ENCODE data around the gene VGLL4. TPM values are rescaled to one million over a fixed set of nuclear protein-coding genes. Genes with fewer than 3 reads are reported as not detected.
A peak's percentile ranks its signal among the peaks of the same experiment; 100 is the strongest.

Gene VGLL4
- total RNA-seq, 1 donor from 2014 or later = 94.2 TPM

DNA sequence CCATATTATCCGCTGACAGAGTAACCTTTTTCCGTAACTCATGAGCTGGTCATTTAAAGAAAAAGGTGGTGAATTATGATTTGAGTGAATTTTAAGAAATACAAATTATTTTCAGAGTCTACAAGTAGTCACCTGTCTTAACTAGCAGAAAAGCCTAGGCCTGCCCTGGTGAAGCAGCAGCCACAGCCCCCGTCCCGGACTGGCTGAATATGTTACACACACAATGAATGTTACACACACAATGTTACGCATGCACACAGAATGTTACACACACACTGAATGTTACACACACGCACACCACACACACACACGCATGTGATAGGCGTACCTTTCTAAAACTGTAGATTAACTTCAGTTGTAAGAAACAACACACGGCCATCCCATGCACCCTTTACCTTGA lies 77.8 kb downstream of the VGLL4 start:
- DNase-seq (ENCODE audit: low spot score) = no peak

DNA sequence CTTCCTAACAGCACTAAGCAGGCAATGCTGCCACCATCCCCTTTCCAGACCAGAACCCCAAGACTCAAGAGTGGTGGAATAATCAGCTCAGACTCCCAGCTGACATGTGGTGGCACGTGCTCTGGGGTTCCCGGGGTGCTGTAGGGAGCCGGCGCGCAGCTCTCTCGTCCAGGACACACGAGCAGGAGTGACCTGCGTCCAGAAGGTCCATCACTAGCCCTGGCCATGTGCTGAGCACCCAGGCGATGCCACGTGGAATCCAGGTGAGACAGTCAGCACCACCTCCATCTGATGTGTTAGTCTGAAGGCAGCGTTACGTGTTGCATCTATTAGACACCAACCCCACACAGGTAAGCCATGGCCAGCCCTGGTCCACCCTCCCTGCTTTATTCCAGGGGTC lies 78.2 kb downstream of the VGLL4 start:
- no peak for DNase-seq (ENCODE audit: low spot score)

- DNase-seq (ENCODE audit: low spot score) = no peak
Observed at GRCh38 chr3:11565072-11565471, 78.6 kb downstream of the VGLL4 start.

GRCh38 chr3:11564577-11565001 lies 79.1 kb downstream of the VGLL4 start:
- DNase-seq (ENCODE audit: low spot score) = no peak

DNA sequence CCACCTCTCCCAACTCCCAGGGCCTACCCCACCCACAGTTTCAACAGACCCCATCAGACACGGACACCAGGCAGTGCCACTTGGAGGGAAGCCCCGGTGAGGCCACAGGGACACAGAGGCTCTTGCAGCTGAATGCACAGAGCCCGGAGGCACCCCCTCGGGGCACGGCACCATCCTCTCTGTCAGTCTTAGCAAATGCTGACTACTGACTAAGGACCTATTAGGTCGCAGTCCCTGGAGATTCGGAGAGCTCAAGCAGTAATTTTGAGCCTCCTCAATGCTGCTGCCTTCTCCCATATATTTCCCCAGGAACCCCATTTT lies 79.9 kb downstream of the VGLL4 start:
- no peak for DNase-seq (ENCODE audit: low spot score)

- no peak for DNase-seq (ENCODE audit: low spot score)
Observed at GRCh38 chr3:11563159-11563864, 80.4 kb downstream of the VGLL4 start.

- no peak for DNase-seq (ENCODE audit: low spot score)
Observed at GRCh38 chr3:11562277-11562881, 81.3 kb downstream of the VGLL4 start.

DNA sequence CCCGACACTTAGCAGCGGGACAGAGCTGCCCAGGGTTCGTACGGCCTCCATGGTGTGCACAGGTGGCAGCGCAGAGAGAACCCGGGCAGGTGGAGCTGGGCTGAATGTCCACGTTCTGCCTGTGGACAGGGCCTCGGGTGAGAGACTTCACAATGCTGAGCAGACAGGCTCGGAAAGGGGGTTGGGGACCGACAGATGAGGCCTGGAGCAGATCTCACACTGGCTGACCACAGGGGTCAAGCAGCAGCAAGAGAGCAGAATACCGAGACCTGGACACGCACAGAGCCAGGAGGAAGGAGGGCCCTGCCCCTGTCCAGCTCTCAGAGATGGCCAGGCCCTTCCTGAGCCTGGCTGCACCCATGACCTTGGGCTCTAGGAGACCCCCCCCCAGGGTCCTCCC lies 83.0 kb downstream of the VGLL4 start:
- DNase-seq (ENCODE audit: low spot score) = no peak

- DNase-seq (ENCODE audit: low spot score) = no peak
Observed at GRCh38 chr3:11559816-11560633, 83.7 kb downstream of the VGLL4 start.

DNA sequence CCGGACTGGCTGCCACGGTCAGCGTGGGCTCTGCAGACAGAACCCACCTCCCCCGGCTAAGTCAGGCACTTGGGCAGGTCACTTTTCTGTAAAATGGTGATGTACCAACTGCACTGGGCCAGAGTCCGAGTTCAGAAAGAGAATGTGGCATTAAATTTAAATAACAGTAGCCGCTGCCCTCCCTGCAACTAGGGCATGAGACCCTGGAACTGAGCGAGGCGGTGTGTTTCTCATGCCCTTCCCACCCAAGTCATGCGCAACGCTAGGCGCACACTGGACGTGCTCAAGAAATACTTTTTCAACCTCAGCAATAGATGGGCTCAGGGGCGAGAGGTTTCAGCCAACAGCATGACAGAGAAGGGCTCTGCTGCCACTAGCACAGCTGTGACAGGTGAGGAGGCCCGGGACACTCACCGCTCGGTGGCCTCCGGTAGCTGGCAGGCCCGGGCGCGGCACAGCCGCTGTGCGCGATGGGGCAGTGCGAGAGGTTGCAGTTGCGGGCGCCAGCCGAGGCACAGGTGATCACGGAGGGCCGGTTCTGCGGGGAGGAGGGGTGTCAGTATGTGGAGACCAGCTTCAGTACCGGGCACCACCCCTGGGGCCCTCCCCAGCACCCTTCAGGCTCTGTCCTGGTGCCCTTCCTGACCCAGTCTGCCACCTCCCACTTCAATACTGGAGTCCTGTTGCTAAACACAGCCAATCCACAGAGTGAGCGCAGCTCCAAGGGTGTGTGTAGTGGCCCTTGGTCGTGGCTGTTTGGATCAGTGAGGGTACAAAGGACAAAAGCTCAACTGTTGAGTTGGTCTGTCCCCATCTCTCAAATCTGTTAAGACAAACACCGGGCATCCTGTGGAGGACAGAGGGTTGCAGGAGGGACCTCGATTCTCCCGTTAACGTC lies 84.5 kb downstream of the VGLL4 start:
- DNase-seq (ENCODE audit: low spot score) = no peak

DNA sequence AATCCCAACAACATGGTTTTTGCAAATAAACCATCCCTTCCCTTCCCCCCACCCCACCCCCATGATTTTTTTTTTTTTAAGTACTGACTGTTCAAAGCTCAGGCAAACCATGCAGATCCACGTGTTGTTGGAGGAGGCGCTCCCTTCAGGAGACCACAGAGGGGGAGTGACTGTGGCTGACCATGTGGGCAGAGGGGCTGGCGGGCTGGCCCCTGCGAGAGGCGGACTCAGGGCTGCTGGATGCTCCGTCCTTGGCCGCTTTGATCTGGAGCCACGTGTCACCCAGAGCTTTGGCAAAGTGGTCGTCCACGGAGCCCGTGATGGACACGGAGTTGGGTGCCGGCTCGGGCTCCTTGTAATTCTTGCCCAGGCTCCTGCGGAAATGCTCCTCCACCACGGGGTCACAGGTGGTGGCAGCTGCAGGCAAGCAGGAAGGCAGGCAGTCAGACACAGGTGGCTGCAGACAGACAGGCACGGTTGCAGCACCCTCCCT lies 85.3 kb downstream of the VGLL4 start:
- DNase-seq (ENCODE audit: low spot score) = no peak

- no peak for DNase-seq (ENCODE audit: low spot score)
Observed at GRCh38 chr3:11558002-11558401, 85.7 kb downstream of the VGLL4 start.

DNA sequence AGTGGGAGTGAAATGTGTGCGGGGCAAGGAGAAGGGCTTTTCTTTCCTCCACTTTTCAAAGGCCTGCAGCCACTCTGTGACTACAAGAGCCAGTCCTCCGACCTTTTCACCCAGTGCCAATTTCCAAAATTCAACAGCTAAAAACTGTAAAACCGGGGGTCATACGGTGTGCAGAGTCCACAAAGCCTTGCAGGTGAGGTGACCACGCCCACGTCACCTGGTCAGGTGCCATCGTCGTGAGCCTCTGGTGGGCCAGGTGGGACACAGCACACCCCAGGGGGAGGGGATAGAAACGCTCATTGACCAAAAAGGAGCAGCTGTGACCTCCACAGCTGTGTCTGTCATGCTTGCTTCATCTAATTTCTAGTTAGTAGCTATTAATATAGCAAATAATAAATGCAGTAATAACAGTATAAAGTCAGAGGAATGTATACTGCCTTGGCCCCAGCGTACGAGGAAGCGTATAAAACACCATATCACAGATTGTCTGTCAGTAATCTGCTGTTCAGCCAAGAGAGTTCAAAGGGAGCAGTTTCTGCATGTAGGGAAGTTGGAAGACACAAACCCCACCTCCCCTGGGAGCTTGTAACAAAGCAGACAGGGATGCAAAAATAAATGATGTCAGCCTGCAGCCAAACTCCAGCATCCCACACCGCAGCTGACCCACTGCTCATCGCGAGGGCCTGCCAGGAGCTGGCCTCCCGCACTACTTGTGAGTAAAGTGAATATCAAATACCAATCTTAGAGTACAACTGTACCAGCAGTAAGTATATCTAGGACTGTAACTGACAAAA lies 86.7 kb downstream of the VGLL4 start:
- DNase-seq (ENCODE audit: low spot score) = peak; percentile 41

DNA sequence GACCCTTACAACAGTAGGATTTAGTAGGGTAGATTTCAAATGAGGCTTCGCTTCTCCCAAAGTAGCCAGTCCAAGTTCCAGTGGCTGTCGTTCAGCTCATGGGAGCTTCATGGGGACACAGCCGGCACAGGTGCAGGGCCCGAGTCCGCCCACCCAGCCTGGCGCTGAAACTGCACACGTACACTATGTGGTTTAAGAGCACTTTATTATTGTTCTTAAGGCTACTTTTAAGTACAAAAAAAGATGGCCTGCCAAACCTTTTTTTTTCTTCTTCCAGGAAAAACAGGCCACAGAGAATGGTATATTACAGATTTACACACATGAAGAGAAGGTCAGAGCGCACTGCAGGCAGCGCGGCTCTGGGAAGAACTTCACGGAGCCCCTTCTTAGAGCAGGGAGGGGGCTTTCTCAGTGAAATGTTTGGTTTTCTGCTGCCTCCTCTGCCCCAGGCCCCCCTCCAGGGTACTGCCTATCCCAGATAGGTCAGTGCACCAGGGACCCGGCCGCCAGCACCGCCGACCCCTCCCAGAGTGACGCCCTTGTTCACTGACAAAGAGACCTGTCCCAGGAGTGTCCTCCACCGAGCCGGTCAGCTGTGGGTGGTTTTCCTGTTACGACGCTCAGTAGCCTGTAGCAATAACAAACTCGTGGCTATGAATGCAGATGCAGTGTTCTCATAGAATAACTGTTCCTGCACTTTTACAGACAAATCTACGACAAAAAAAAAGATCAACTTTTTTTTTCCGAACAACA lies 87.7 kb downstream of the VGLL4 start:
- no peak for DNase-seq (ENCODE audit: low spot score)

- DNase-seq (ENCODE audit: low spot score) = no peak
Observed at GRCh38 chr3:11555211-11555782, 88.4 kb downstream of the VGLL4 start.

- no peak for DNase-seq (ENCODE audit: low spot score)
Observed at GRCh38 chr3:11554666-11555065, 89.0 kb downstream of the VGLL4 start.

DNA sequence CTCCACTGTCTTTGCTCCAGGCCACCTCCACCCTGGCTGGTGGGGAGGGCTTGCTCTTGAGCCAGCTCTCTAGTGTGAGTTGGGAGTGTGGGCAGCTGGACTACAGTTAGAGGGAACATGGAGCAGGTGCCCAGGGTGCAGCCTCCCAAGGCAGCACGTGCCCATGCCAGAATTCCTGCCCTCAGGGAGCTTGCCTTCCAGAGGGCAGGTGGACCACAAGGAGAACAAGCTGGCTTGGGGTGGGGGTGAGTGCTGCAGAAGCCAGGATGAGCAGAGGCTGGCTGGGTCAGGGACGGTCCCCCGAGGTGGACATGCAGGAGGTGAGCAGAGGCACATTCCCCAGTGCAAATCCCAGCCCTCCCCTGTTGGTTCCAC lies 89.5 kb downstream of the VGLL4 start:
- DNase-seq (ENCODE audit: low spot score) = no peak

- DNase-seq (ENCODE audit: low spot score) = peak; percentile 48
Observed at GRCh38 chr3:11553436-11554235, 90.1 kb downstream of the VGLL4 start.

All from mucosa of gallbladder (tissue), 1 donor.